HG02973 (cell line): ENCODE data around the gene CCSER2.
"Not testable (repeated sequence)": the region's sequence is repeated elsewhere in the genome, so short reads cannot be mapped to it uniquely, and the experiment has no call there.

Experiments
- ATAC-seq: cut with Tn5 transposase; IDR thresholded peaks from one replicate; pipeline ENCODE4 v1.9.1; 2021; ENCODE audit warnings: moderate library complexity; ENCODE audit not compliant: unreplicated experiment

Gene CCSER2

DNA sequence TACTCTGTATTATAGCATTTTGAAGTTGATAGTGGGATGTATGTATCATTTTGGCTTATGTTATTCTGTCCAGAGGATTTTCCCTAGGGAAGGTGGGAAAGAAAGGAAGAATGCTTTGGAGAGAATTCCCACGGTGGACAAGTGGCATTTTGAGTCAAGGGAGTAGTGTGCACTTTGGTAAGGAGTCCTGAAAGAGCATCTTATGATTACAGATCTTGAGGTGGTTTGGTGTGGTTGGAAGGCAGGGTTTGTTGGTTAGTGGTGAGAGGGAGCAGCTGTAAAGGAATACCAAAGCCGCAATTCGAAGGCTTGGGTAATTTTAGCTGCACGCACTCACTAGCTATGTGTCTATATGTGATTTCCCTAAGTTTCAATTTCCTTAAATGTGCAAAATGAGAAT, 16.1 kb downstream of the CCSER2 start:
- ATAC-seq, result no peak

DNA sequence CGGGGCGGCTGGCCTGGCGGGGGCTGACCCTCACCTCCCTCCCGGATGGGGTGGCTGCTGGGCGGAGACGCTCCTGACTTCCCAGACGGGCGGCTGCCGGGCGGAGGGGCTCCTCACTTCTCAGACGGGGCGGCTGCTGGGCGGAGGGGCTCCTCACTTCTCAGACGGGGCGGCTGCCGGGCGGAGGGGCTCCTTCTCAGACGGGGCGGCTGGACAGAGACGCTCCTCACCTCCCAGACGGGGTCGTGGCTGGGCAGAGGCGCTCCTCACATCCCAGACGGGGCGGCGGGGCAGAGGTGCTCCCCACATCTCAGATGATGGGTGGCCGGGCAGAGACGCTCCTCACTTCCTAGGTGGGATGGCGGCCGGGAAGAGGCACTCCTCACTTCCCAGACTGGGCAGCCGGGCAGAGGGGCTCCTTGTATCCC, 19.2 kb downstream of the CCSER2 start:
- not testable (repeated sequence) for ATAC-seq

DNA sequence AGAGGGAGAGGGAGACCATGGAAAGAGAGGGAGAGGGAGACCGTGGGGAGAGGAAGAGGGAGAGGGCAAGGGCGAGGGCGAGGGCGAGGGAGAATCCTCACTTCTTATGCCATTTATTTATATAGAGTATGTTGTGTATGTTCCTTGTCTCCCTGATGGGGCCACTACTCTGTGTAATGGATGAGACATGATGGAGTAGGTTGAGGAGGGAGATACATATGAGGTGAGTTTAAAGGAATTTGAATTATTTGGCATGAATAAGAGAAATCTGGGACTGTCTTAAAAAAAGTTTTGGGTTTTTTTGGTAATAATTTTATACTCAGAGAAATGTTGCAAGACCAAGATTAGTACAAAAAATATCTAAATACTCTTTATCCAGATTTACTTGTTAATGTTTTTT, 20.1 kb downstream of the CCSER2 start:
- no peak for ATAC-seq

DNA sequence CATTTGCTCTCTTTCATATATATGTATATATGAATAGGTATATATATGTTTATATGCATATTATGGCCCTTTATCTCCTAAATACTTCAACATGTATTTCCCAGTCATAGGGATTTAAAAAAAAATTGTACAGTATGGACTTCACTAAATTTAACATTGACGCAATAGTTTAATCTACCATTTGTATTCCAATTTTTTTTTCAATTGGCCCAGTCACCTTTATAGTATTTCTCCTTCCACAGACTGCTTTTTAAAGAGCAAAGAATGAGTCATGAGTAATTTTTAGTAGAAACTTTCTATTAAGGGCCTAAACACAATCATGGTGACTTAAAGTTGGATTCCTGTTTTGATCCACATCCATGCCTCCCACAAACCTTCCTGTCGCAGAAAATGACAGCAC, 20.5 kb downstream of the CCSER2 start:
- no peak for ATAC-seq

DNA sequence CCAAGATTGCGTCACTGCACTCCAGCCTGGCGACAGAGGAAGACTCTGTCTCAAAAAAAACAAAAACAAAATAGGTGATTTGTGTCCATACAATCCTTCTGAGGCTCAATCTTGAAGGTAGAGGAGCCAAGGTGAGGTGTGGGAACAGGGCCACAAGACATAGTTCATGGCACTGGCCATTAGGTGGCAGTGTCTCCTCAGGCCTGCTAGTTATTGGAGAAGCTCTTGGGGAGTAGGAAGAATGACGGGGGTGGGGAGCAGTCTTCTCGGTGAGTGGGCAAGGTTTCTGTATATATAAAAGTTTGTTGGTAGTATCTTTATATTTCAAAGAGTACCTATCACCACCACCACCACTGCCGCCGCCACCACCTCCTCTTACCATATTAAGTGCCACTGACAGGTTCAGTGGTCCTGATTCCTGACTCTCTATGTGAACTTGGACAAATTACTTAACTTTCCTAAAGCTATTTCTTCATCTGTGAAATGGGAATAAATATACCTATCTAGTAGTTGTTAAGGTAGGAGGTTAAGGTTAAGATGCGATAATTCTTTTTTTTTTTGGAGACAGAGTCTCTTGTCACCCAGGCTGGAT, 24.0 kb downstream of the CCSER2 start:
- ATAC-seq, result peak; percentile 98

DNA sequence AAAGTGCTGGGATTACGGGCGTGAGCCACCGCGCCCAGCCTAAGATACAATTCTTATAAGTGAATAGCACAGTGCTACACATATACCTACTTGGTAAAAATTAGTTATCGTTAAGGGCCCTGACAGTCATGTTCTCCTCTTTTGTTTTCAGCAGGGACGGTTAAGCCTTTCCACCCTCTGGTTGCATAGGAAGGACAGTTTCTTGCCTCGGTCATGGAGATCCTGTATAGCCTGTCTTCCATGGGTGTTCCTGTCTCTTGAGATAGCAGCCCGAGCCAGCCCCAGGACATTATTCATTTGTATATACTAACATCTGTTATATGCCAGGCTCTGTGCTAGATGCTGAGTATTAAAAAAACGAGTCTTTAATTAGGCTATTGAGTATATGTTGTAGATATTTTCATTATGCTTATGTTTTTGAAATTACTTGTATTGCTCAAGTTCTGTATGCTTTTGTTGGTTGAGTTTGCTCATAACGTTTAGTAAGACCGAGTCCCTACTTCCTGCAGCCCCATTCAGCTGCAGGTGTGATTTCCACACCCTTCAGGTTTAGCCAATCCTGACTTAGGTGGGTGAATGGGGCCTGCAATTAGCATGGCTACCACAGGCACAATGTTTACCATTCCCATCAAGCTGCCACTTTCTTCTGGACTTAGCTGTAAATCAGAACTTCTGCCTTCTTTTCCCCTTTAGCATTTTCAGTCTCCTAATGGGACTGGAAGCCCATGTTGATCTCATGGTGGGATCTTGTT, 24.8 kb downstream of the CCSER2 start:
- ATAC-seq, result no peak

DNA sequence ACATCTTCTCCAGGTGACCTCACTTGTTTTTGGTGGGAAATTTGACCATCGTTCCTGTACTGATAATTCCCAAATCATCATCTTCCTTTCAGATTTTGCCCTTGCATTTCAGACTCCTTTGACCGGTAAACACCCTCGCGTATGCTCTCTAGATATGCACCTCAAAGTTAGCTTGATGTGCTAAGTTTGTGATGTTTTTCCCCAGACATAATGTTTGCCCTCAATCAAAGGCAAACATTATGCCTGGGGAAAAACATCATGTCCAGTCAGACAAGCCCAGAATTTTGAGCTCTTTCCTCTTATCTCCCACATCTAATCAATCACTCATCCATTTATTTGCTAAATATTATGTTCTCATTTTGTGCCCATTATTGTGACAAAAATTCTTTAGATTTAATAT, 26.2 kb downstream of the CCSER2 start:
- ATAC-seq, result no peak

DNA sequence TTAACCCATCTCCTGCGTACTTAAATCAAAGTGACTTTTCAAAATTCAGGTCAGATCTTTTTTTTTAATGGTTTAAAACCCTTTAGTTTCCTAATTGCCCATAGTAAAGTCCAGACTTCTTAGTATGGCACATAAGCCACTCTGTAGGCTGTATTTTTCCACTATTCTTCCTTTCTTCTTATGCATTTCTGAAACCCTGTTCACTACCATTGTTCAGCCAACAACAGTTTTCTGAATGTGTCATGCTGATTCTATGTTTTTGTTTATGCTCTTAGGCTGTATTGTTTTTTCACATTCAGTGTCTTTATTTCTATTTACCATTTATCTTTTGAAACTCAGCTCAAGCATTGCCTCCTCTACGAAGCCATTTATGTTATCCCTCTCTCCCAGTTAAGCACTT, 26.7 kb downstream of the CCSER2 start:
- no peak for ATAC-seq

DNA sequence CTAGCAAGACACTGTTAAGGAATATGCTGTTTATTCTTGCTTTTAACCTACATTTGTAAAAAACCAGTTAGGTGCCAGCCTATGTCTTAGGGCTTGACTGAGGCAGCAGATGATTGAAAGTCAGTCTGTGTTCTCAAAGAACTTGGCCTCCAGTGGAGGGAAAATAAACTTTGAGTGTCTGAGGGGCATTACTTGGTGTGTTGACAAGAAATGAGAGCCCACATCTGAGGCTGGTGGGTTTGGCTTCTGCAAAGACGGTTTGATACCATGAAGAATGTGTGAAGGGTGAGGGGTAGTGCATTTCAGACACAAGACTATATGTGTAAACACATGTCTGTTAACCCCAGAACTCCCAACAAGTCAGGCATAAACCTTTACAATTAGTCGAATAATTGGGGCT, 28.5 kb downstream of the CCSER2 start:
- ATAC-seq, result no peak

DNA sequence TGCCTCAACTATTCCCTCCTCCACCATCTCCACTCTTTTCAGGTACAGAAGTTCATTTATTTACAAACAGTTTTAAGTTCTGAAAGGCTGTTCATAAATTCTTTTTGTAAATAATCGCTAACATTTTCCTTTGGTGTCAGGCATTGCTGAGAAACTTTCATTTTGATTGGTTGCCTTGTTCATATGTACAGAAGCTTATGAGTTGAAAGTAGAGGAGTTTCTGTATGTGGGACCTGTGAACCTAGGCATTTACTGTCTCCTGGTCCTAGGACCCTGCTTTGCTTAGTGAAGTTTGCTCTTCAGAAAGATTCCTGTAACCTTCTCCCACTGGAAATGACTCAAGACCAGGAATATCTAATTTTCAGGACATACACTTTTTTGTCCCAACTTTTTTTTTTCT, 30.4 kb downstream of the CCSER2 start:
- ATAC-seq, result no peak

DNA sequence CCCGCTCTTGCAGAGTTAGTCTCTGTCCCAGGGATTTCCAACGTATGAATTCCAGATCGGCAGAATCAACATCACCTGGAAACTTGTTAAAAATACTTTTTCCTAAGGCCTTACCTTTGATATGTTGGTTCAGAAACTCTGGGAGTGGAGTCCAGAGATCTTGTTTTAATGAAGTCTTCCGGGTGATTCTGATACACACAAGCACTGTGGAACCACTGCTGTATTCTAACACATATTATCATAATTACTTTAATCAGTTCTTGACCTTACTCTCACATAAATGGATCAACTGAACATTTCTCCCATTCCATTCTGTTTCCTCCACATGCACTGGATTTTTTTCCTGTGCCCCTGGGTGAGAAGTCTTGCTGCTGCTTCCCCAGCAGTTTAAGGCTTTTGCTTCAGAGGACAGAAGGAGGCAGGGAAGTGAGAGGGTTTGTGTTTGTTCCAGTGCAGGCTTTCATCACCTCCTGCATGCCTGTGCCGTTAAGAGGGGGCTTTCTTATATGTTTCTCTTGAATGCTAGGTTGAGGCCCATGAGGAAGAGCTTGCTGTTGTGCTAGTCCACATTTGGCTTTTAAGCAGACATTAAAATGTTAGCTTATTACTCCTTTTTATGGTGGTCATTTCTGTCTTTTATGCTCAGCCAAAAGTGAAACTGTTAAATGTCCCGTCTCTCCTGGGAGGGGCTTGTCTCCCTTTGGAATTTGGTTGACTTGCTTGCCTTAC, 32.4 kb downstream of the CCSER2 start:
- no peak for ATAC-seq

DNA sequence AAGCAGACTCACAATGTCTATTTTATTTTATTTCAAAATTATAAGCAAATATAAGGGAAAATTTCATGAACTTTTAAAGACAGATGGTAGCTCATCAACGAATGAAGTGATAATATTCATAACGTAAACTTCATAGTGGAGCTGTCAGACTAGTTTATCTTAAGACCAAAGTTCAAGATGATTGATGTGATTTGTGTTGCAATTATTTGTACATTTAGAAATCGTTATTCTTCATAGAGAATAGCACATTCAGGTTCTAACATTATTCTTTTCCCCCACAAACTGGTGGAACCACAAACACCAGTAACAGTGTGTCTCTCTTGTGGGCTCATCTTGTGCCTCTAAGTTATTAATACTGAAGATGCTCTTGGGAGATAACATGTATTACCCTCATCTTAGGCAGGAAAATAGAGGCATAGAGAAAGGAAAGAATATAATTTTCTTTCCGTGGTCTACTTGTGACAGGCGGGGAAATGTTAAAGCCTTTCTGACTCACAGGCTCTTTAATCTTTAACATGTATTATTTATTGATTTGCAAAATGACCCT, 37.0 kb downstream of the CCSER2 start:
- no peak for ATAC-seq

DNA sequence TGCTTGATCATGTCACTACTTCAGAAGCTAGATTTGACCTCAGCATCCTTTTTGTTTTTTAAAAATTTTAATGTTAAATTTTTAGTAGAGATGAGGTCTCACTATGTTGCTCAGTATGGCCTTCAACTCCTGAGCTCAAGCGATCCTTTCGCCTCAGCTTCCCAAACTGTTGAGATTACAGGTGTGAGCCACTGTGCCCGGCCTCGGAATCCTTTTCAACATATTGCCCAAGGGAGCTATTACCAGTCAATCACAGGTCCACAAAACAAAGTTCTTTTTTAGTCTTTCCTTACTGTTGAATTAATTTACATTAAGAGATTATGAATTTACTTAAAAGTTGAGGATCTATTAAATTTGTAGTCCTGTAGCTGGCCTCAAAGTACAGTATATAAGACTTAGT, 37.7 kb downstream of the CCSER2 start:
- no peak for ATAC-seq

DNA sequence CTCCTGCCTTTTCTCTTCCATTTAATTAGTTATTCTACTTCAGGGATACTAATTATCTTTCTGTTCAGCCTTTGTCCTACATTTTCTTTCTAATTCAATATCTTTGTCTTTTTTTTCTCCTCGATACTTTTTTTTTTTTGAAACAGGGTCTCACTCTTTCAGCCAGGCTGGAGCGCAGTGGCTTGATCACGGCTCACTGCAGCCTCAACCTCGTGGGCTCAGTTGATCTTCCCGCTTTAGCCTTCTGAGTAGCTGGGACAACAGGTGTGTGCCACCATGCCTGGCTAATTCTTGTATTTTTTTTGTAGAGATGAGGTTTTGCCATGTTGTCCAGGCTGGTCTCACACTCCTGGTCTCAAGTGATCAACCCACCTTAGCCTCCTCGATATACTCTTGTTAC, 38.9 kb downstream of the CCSER2 start:
- no peak for ATAC-seq

DNA sequence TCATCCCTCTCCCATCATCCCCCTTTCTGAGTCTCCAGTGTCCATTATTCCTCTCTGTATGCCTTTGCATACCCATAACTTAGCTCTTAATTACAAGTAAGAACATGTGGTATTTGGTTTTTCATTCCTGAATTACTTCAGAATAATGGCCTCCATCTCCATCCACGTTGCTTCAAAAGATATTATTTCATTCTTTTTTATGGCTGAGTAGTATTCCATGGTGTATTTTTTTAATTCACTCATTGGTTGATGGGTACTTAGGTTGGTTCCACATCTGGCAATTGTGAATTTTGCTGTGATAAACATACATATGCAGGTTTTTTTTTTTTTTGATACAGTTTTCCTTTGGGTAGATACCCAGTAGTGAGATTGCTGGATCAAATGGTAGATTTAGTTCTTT, 40.4 kb downstream of the CCSER2 start:
- no peak for ATAC-seq

DNA sequence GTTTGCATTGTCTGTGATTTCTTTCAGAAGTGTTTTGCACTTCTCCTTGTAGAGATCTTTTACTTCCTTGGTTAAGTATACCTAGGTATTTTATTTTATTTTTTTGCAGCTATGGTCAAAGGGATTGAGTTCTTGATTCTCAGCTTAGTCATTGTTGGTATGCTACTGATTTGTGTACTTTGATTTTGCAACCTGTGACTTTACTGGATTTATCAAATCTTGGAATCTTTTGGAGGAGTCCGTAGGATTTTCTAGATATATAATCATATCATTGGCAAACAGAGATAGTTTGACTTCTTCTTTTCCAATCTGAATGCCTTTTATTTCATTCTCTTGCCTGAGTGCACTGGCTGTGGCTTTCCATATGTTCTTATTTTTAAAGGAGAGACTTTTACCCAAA, 41.9 kb downstream of the CCSER2 start:
- no peak for ATAC-seq

DNA sequence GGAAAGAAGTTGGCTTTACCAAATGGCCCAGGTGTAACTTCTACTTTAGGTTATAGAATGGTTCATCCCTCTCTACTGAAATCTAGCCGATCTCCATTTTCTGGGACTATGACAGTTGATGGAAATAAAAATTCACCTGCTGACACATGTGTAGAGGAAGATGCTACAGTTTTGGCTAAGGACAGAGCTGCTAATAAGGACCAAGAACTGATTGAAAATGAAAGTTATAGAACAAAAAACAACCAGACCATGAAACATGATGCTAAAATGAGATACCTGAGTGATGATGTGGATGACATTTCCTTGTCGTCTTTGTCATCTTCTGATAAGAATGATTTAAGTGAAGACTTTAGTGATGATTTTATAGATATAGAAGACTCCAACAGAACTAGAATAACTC, 43.6 kb downstream of the CCSER2 start:
- ATAC-seq, result no peak

DNA sequence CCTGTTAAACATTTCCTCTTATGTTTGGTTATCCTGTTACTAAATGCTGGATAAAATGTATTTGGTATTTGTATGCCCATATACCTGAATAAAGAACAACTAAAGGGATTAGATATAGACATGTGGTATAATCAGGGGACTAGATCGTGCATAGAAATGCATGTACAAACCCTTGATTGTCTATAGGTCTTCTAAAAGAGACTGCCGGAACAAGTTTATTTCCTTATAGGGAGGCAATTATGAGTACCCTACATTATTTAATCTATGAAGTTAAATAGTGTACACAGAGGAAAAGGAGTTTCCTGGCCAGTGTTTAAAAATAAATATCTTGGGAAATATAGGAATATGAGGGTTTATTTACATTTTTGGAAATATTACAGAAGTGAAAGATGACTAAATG, 44.6 kb downstream of the CCSER2 start:
- ATAC-seq, result no peak

DNA sequence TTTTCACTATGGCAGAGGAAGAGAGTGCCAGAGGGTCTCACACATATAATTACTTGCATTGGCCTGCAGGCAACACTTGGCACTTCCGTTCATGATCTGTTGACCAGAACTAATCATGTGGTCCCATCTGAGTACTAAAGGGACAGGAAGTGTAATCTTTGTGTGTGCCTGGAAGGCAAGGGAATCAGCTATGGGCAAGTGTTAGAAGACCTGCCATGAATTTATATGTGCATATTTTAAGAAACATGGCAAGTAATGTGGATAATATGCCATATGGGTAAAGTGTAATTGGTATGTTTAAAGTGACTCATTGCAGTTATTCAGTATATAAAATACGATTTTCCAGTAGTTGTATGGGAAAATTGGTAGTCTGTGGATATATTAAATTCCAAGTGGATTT, 46.1 kb downstream of the CCSER2 start:
- ATAC-seq, result no peak

DNA sequence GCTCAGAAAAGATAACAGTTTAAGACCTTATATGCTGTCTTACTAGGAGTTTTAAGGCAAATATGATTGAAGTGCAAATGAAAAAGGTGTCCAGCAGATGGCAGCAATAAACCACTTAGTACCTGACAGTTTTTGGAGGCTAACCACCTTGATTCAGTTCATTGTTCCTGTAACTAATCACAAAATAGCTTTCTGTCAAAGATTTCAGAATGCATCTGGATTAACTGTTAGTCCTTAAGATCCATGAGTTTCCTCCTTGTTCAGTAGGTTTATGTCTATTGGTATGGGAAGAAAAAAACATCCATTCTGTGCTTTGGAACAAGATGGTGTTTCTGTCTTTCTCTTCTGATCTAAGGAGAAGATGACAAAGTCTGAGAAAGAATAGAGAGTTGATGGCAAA, 46.6 kb downstream of the CCSER2 start:
- peak; percentile 62 for ATAC-seq

DNA sequence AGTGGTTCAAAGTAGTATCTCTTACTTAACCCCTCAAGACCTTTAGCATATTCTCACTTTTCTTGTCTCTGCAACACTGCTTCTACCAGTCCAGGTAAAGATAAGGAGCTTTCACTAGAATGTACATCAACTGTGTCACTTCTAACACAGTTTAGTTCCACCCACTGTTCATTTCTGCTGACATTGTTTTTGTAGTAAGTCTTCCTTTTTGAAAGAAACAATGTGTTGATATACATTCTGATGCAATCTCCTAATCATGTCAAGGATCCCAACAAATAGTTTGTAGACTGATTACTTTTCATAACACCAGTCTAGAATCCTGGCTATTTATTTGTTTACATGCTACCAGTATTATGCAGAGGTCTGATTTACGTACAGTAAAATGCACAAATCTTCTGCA, 47.5 kb downstream of the CCSER2 start:
- no peak for ATAC-seq

DNA sequence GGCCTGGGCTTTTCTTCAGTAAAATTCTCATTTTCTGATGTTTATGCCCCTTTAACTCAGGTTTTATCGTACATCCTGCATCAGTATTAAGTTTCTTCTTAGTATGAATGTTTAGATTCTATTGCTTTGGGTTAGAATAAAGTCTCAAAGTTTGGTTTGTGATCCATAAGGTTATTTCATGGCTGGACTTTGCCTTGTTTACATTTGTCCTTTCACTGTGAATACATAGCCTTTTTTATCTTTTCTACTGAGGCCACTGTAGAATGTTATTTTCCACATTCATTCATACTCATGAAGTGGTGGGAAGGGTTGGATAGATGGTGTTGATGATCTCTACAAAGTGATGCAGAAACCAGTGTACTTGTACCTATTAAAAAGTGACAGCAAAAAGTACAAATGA, 59.8 kb downstream of the CCSER2 start:
- no peak for ATAC-seq
